Endothelial cell of umbilical vein (primary cell): ENCODE results near the gene PGAM2. TPM values are rescaled to one million over a fixed set of nuclear protein-coding genes. Genes with fewer than 3 reads are reported as not detected.

Experiments
- BruUV-seq: library from RNA; stranded (reverse); fragments of 400-500 nt; replicated peaks from 2 replicates; lab custom pipeline; 2021; lab: Mats Ljungman, UMichigan
- CTCF ChIA-PET: fragments of 300-600, 350-600 bp; sonication (Branson Sonifier 250); formaldehyde crosslinking; loops from one replicate; lab custom pipeline; 2021; ENCODE audit warnings: antibody characterized with exemption, inconsistent platforms; lab: Charles Lee
- POLR2A ChIA-PET: fragments of 300-600, 350-600 bp; sonication (Branson Sonifier 250); formaldehyde crosslinking; loops from one replicate; lab custom pipeline; 2021; ENCODE audit warnings: antibody characterized with exemption, inconsistent platforms; lab: Charles Lee
- DNase-seq: peaks from one replicate; pipeline ENCODE4 v3.0.0-alpha.2; 2011; ENCODE audit warnings: low read depth, low spot score
- FAIRE-seq: peaks from 2 replicates; lab custom pipeline; 2011; peaks lifted over from hg19 to GRCh38; lab: Jason Lieb, UNC
- H2AFZ ChIP-seq: 2 replicates; pipeline ENCODE4 v1.6.0; 2012; ENCODE audit warnings: low read depth, low read length, control low read depth, inconsistent platforms
- H3K27ac ChIP-seq: 2 replicates; pipeline ENCODE4 v1.5.1; 2011; ENCODE audit warnings: low read depth, mild to moderate bottlenecking, control low read depth, low read length, moderate library complexity; ENCODE audit not compliant: insufficient read depth
- H3K27me3 ChIP-seq, 2 experiments: 2 replicates each; pipeline versions ENCODE4 v1.6.0 to v1.6.1; 2011; ENCODE audit warnings: low read length in 2 of 2, mixed read lengths in 1 of 2; ENCODE audit not compliant: control insufficient read depth in 2 of 2, insufficient read depth in 2 of 2
- H3K36me3 ChIP-seq, 2 experiments: 2 replicates in 1 of 2; 3 replicates in 1 of 2; pipeline ENCODE4 v1.5.1; 2011; ENCODE audit warnings: low read length in 2 of 2, mild to moderate bottlenecking in 1 of 2, moderate library complexity in 1 of 2; ENCODE audit not compliant: control insufficient read depth in 2 of 2, insufficient read depth in 2 of 2; ENCODE audit errors: extremely low read depth in 1 of 2
- H3K4me1 ChIP-seq: 3 replicates; pipeline ENCODE4 v1.5.1; 2011; ENCODE audit warnings: mild to moderate bottlenecking, low read length; ENCODE audit not compliant: control insufficient read depth, insufficient read depth; ENCODE audit errors: extremely low read depth
- H3K4me2 ChIP-seq: 2 replicates; pipeline ENCODE4 v1.6.1; 2011; ENCODE audit warnings: low read length, control low read depth, mixed read lengths; ENCODE audit not compliant: insufficient read depth
- H3K4me3 ChIP-seq, 3 experiments: fragments of 200-600 bp in 1 of 3; sonication (generic), shearing (Covaris generic) in 1 of 3; replicated peaks in 1 of 3; 2 replicates each; pipeline ENCODE4 v1.5.1; 2011 to 2016; ENCODE audit warnings: control low read depth in 3 of 3, low read length in 3 of 3, mild to moderate bottlenecking in 2 of 3, inconsistent platforms in 1 of 3, low read depth in 1 of 3, moderate library complexity in 1 of 3; ENCODE audit not compliant: insufficient read depth in 1 of 3
- H3K79me2 ChIP-seq: 2 replicates; pipeline ENCODE4 v1.6.0; 2012; ENCODE audit warnings: low read length, inconsistent platforms; ENCODE audit not compliant: control insufficient read depth, insufficient read depth
- H3K9ac ChIP-seq: replicated peaks from 2 replicates; pipeline ENCODE3; 2011; ENCODE audit warnings: low read length, control low read depth; ENCODE audit not compliant: insufficient read depth; ENCODE audit errors: extremely low read depth
- H3K9me1 ChIP-seq: replicated peaks from 3 replicates; pipeline ENCODE4 v1.6.0; 2011; ENCODE audit warnings: mild to moderate bottlenecking, low read length; ENCODE audit not compliant: control insufficient read depth, insufficient read depth; ENCODE audit errors: extremely low read depth
- H3K9me3 ChIP-seq: replicated peaks from 2 replicates; pipeline ENCODE4 v1.5.1; 2012; ENCODE audit warnings: low read length, inconsistent platforms; ENCODE audit not compliant: control insufficient read depth, insufficient read depth
- H4K20me1 ChIP-seq: replicated peaks from 2 replicates; pipeline ENCODE3; 2011; ENCODE audit warnings: mild to moderate bottlenecking, low read length; ENCODE audit not compliant: control insufficient read depth, insufficient read depth; ENCODE audit errors: extremely low read depth
- CTCF ChIP-seq, 2 donors: IDR thresholded peaks; 1 replicate in 1 of 2; 2 replicates in 1 of 2; pipeline ENCODE4 v1.5.1; 2011; ENCODE audit warnings: low read length in 2 of 2, mild to moderate bottlenecking in 2 of 2, moderate library complexity in 2 of 2, control low read depth in 1 of 2, inconsistent platforms in 1 of 2, low read depth in 1 of 2; ENCODE audit not compliant: insufficient read depth in 1 of 2; ENCODE audit errors: extremely low read depth in 1 of 2
- EZH2 ChIP-seq: IDR thresholded peaks from 2 replicates; pipeline ENCODE4 v1.6.1; 2012; ENCODE audit warnings: borderline replicate concordance, low read depth, mild to moderate bottlenecking, moderate library complexity, low read length, inconsistent platforms; ENCODE audit not compliant: severe bottlenecking
- FOS ChIP-seq: IDR thresholded peaks from 2 replicates; pipeline ENCODE4 v1.6.1; 2011; ENCODE audit warnings: mild to moderate bottlenecking, low read length, moderate library complexity, borderline replicate concordance; ENCODE audit not compliant: insufficient read depth
- GATA2 ChIP-seq: IDR thresholded peaks from 2 replicates; pipeline ENCODE4 v1.7.0; 2011; ENCODE audit warnings: low read depth, mild to moderate bottlenecking, moderate library complexity, mixed read lengths, low read length; ENCODE audit not compliant: insufficient read length, insufficient read depth
- JUN ChIP-seq: IDR thresholded peaks from 2 replicates; pipeline ENCODE4 v1.6.1; 2011; ENCODE audit warnings: borderline replicate concordance, low read depth; ENCODE audit not compliant: insufficient read length, insufficient read depth
- MAX ChIP-seq: IDR thresholded peaks from 2 replicates; pipeline ENCODE4 v1.6.1; 2011; ENCODE audit not compliant: insufficient read depth, insufficient read length
- MYC ChIP-seq: IDR thresholded peaks from one replicate; pipeline ENCODE4 v1.6.1; 2011; ENCODE audit warnings: mild to moderate bottlenecking, low read depth, low read length
- POLR2A ChIP-seq: IDR thresholded peaks from 2 replicates; pipeline ENCODE4 v1.6.1; 2012; ENCODE audit warnings: low read depth, mild to moderate bottlenecking, control low read depth, low read length
- POLR2AphosphoS5 ChIP-seq: IDR thresholded peaks from 2 replicates; pipeline ENCODE4 v1.6.1; 2012; ENCODE audit warnings: low read depth, mild to moderate bottlenecking, control low read depth, low read length, moderate library complexity; ENCODE audit not compliant: insufficient read depth
- dilution Hi-C: fragments of 300-500 bp; cut with MboI; formaldehyde crosslinking; loops from one replicate; pipeline ENCODE4 v1.15.0; 2019; ENCODE audit warnings: low sequenced_read_pairs; ENCODE audit not compliant: extremely low pct_ligation_motif_present
- intact Hi-C: fragments of 100-400 bp; cut with micrococcal nuclease; formaldehyde crosslinking; loops from one replicate; pipeline ENCODE4 v1.10.0; 2022
- polyA plus RNA-seq, 4 experiments: library from polyadenylated mRNA; depleted of rRNA in 3 of 4; stranded (reverse) in 3 of 4; unstranded in 1 of 4; fragments of >200 nt; gene quantifications; 2 replicates each; pipeline versions ENCODE4 v1.2.1 to v1.2.3, GENCODE V29; 2011 to 2012; ENCODE audit warnings: missing spikeins in 1 of 4
- total RNA-seq: library from RNA; stranded (reverse); gene quantifications from 2 replicates; pipeline ENCODE4 v1.2.3, GENCODE V29; 2021

PGAM2 gene
- total and polyA plus RNA-seq, 2 donors (not counting 3 experiments of a cell fraction or from before 2014, with no cell fraction given), result 0.19 TPM; not detected in 1

- peaks cover 9 to 54% of the 10 kb centered on the region in 2 experiments for H3K36me3 ChIP-seq
- no peak for FAIRE-seq
- dilution Hi-C loops, result no loop called here
- no peaks in the 10 kb centered on the region for H3K9me3 ChIP-seq
- no peak for TF ChIP-seq GATA2
- no peak for TF ChIP-seq POLR2AphosphoS5
- TF ChIP-seq EZH2, result no peak
- TF ChIP-seq POLR2A, result no peak
- no peak for TF ChIP-seq CTCF (IDR thresholded peaks at IDR 0.05; ENCODE audit: extremely low read depth in 1 of 2, insufficient read depth in 1 of 2, low read depth in 1 of 2, low read length in 2 of 2)
- TF ChIP-seq JUN, result no peak
- no peak for TF ChIP-seq MAX
- TF ChIP-seq FOS, result no peak
- no peak for TF ChIP-seq MYC
- no peak overlapping the region for H3K4me2 ChIP-seq
- intact Hi-C loops, result no loop called here
- no peak overlapping the region for H3K27ac ChIP-seq
- CTCF ChIA-PET, result interaction anchor here (1.5 kb wide), 1 partner anchor 15 kb away, joined by 4 read pairs; no protein-coding TSS in a partner anchor
- no peak overlapping the region for H3K9ac ChIP-seq
- H3K4me1 ChIP-seq, result no peaks in the 10 kb centered on the region
- H3K9me1 ChIP-seq, result no peaks in the 10 kb centered on the region
- no peak overlapping the region for H3K4me3 ChIP-seq
- no TSS peak for BruUV-seq
- H3K79me2 ChIP-seq, result peaks cover 2% of the 10 kb centered on the region
- POLR2A ChIA-PET, result no interaction called here
- no peaks in the 10 kb centered on the region for H3K27me3 ChIP-seq
- no peak overlapping the region for H2AFZ ChIP-seq
- no peaks in the 10 kb centered on the region for H4K20me1 ChIP-seq
- DNase-seq, result no peak
Observed at GRCh38 chr7:44057181-44057848, 8.1 kb downstream of the PGAM2 start.
